ENCODE data around the gene EFNB3. TPM values are rescaled to one million over a fixed set of nuclear protein-coding genes. Genes with fewer than 3 reads are reported as not detected.

The EFNB3 gene
- total RNA-seq, 3 donors from 2014 or later: 0.31 to 1.3 (median 0.35) TPM

GRCh38 chr17:7707858-7708750, 3.1 kb downstream of the EFNB3 start:
- ATAC-seq (no peak), DNase-seq (no peak)
- no peak for TF ChIP-seq CTCF (IDR thresholded peaks at IDR 0.05)
- H3K36me3 ChIP-seq (ENCODE audit: low read depth): no peaks in the 10 kb centered on the region
- intact Hi-C loops (cut with DNase I, micrococcal nuclease): no loop called here
- H3K4me1 ChIP-seq (ENCODE audit: low read depth): peaks cover 4% of the 10 kb centered on the region
- no peaks in the 10 kb centered on the region for H3K9me3 ChIP-seq
- no peak overlapping the region for H3K4me3 ChIP-seq

GRCh38 chr17:7709031-7709430, 4.0 kb downstream of the EFNB3 start:
- intact Hi-C loops (cut with DNase I, micrococcal nuclease): no loop called here
- no peak for ATAC-seq
- DNase-seq: no peak
- Histone ChIP-seq H3K4me3 (no peak overlapping the region), H3K9me3 (no peaks in the 10 kb centered on the region), H3K36me3 (ENCODE audit: low read depth) (no peaks in the 10 kb centered on the region), H3K4me1 (ENCODE audit: low read depth) (peaks cover 4% of the 10 kb centered on the region)
- TF ChIP-seq CTCF (IDR thresholded peaks at IDR 0.05): no peak

- no peaks in the 10 kb centered on the region for H3K9me3 ChIP-seq
- H3K4me1 ChIP-seq (ENCODE audit: low read depth): no peaks in the 10 kb centered on the region
- intact Hi-C loops (cut with DNase I, micrococcal nuclease): no loop called here
- no peaks in the 10 kb centered on the region for H3K36me3 ChIP-seq (ENCODE audit: low read depth)
- no peak overlapping the region for H3K4me3 ChIP-seq
- ATAC-seq: no peak
- no peak for TF ChIP-seq CTCF (IDR thresholded peaks at IDR 0.05)
- no peak for DNase-seq
These were observed 5.3 kb downstream of the EFNB3 start for GRCh38 chr17:7710301-7710700.

- Histone ChIP-seq H3K36me3 (ENCODE audit: low read depth) (no peaks in the 10 kb centered on the region), H3K4me1 (ENCODE audit: low read depth) (peaks cover under 1% of the 10 kb centered on the region), H3K4me3 (no peak overlapping the region), H3K9me3 (no peaks in the 10 kb centered on the region)
- no peak for DNase-seq
- ATAC-seq: no peak
- no peak for TF ChIP-seq CTCF (IDR thresholded peaks at IDR 0.05)
- intact Hi-C loops (cut with DNase I, micrococcal nuclease): no loop called here
These were observed 6.2 kb downstream of the EFNB3 start for GRCh38 chr17:7711051-7711755.

GRCh38 chr17:7712111-7712771, 7.2 kb downstream of the EFNB3 start:
- H3K4me3 ChIP-seq: no peak overlapping the region
- H3K4me1 ChIP-seq (ENCODE audit: low read depth): peaks cover 11% of the 10 kb centered on the region
- DNase-seq (no peak), ATAC-seq (no peak)
- H3K36me3 ChIP-seq (ENCODE audit: low read depth): no peaks in the 10 kb centered on the region
- TF ChIP-seq CTCF (IDR thresholded peaks at IDR 0.05): no peak
- H3K9me3 ChIP-seq: no peaks in the 10 kb centered on the region
- intact Hi-C loops (cut with DNase I, micrococcal nuclease): no loop called here

All from mucosa of descending colon (tissue), 3 donors.